Thoracic aorta (tissue), 2 donors: ENCODE data around the gene FSTL4. TPM values are rescaled to one million over a fixed set of nuclear protein-coding genes. Genes with fewer than 3 reads are reported as not detected.

Experiments
- ATAC-seq: fragments of 150-250 bp; one replicate; pipeline ENCODE4 v1.8.0; 2017; ENCODE audit warnings: low read depth; ENCODE audit not compliant: insufficient number of reproducible peaks, low FRiP score
- DNase-seq: peaks from one replicate; pipeline ENCODE4 v3.0.0-alpha.2; 2020; ENCODE audit warnings: low spot score
- H3K27ac ChIP-seq, 2 donors: fragments of 200-600 bp; sonication (generic); 1 replicate in 1 of 2; 2 replicates in 1 of 2; pipeline ENCODE4 v1.5.1; 2016; ENCODE audit warnings: mild to moderate bottlenecking in 2 of 2, moderate library complexity in 2 of 2
- H3K27me3 ChIP-seq: fragments of 200-600 bp; sonication (generic); replicated peaks from 2 replicates; pipeline ENCODE4 v1.6.0; 2016; ENCODE audit warnings: mild to moderate bottlenecking; ENCODE audit not compliant: insufficient read depth
- H3K36me3 ChIP-seq: fragments of 200-600 bp; sonication (generic); one replicate; pipeline ENCODE4 v1.5.1; 2016
- H3K4me1 ChIP-seq, 2 donors: fragments of 200-600 bp; sonication (generic); 1 replicate in 1 of 2; 2 replicates in 1 of 2; pipeline versions ENCODE4 v1.5.1 to v1.6.0; 2016; ENCODE audit warnings: low read depth in 2 of 2, mild to moderate bottlenecking in 1 of 2; ENCODE audit not compliant: control insufficient read depth in 1 of 2
- H3K4me3 ChIP-seq: fragments of 200-600 bp; sonication (generic); 2 replicates; pipeline ENCODE4 v1.5.1; 2016; ENCODE audit warnings: mild to moderate bottlenecking
- H3K9me3 ChIP-seq: fragments of 200-600 bp; sonication (generic); 2 replicates; pipeline ENCODE4 v1.5.1; 2016
- total RNA-seq, 2 donors: library from RNA; depleted of rRNA; stranded (reverse); fragments of >200 nt; gene quantifications; one replicate each; pipeline versions ENCODE4 v1.1.0 to v1.2.3, GENCODE V29; 2016
- TF ChIP-seq, protein P1 (sequence below): fragments of 200-600 bp; sonication (generic); IDR thresholded peaks from one replicate; pipeline ENCODE4 v1.5.1; 2019; ENCODE audit warnings: antibody characterized with exemption

FSTL4 gene
- total RNA-seq, 2 donors from 2014 or later: not detected

DNA sequence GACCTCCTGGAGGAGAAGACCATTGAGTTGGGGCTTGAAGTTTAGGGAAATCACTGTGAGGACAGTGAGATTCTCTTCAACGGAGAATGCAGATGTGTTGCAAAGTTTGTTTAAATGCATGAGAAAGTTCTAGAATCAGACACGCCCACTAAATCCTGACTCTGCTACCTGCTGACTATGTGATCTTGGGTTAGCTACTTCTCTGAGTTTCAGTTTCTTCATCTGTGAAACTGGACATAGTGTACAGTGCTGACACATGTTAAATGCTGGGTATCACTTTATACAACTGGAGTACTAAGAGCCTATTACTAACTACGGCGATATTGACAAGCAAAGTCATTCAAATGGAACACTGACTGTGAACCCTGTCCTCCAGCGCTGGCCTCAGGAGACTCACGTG lies 305.1 kb downstream of the FSTL4 start:
- no peaks in the 10 kb centered on the region for H3K36me3 ChIP-seq
- DNase-seq (no peak), ATAC-seq (no peak)
- no peak overlapping the region for H3K27ac ChIP-seq
- TF ChIP-seq, protein P1, sequence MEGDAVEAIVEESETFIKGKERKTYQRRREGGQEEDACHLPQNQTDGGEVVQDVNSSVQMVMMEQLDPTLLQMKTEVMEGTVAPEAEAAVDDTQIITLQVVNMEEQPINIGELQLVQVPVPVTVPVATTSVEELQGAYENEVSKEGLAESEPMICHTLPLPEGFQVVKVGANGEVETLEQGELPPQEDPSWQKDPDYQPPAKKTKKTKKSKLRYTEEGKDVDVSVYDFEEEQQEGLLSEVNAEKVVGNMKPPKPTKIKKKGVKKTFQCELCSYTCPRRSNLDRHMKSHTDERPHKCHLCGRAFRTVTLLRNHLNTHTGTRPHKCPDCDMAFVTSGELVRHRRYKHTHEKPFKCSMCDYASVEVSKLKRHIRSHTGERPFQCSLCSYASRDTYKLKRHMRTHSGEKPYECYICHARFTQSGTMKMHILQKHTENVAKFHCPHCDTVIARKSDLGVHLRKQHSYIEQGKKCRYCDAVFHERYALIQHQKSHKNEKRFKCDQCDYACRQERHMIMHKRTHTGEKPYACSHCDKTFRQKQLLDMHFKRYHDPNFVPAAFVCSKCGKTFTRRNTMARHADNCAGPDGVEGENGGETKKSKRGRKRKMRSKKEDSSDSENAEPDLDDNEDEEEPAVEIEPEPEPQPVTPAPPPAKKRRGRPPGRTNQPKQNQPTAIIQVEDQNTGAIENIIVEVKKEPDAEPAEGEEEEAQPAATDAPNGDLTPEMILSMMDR: no peak
- H3K4me1 ChIP-seq: no peaks in the 10 kb centered on the region
- no peaks in the 10 kb centered on the region for H3K27me3 ChIP-seq
- no peaks in the 10 kb centered on the region for H3K9me3 ChIP-seq
- no peak overlapping the region for H3K4me3 ChIP-seq

DNA sequence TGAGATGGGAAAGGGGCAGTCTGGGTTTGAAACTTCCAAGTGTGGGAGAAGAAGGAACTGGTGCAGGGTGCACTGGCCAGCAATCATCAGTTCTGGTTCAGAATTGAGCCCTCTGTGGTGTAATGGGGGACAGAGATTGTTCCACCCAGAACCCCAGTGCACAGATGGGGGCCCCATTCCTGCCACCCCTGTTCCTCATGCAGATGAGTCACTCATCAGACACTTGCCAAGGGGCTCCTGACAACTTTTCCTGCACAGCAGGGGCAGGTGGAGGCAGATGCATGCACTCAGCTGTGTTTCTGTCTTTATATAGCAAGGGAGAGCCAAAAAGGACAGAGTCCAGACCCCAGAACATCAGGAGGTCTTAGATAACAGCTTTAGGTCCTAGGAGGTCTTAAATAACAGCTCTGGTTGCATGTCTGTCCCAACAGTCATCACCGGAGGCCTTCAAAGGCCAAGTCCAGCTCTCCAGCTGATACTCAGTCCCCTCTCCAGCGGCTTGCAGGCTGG lies 307.6 kb downstream of the FSTL4 start:
- DNase-seq (no peak), ATAC-seq (no peak)
- TF ChIP-seq, protein P1: no peak
- no peaks in the 10 kb centered on the region for H3K36me3 ChIP-seq
- H3K9me3 ChIP-seq: no peaks in the 10 kb centered on the region
- no peak overlapping the region for H3K27ac ChIP-seq
- H3K27me3 ChIP-seq: no peaks in the 10 kb centered on the region
- no peak overlapping the region for H3K4me3 ChIP-seq
- no peaks in the 10 kb centered on the region for H3K4me1 ChIP-seq

DNA sequence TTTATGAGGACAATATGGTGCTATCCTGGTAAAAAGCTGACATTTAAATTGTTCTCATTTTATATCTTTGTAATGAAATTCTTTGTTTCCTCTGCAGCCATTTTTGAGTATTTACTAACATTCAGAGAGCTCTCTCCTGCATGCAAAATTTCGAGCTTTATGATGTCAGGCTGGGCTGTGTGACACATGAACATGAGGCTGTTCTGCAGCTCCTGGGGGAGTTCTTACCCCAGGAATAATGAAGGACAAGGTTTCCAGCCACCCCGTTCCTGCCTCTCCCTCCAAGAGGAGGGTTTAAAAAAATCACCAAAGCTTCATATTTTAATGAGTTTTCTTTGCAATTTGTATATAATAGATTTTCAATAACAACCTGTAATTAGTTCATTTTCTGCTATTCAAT lies 308.2 kb downstream of the FSTL4 start:
- no peaks in the 10 kb centered on the region for H3K4me1 ChIP-seq
- H3K9me3 ChIP-seq: no peaks in the 10 kb centered on the region
- no peak overlapping the region for H3K27ac ChIP-seq
- H3K27me3 ChIP-seq: no peaks in the 10 kb centered on the region
- ATAC-seq (no peak), DNase-seq (no peak)
- H3K4me3 ChIP-seq: no peak overlapping the region
- H3K36me3 ChIP-seq: no peaks in the 10 kb centered on the region
- TF ChIP-seq, protein P1: no peak

DNA sequence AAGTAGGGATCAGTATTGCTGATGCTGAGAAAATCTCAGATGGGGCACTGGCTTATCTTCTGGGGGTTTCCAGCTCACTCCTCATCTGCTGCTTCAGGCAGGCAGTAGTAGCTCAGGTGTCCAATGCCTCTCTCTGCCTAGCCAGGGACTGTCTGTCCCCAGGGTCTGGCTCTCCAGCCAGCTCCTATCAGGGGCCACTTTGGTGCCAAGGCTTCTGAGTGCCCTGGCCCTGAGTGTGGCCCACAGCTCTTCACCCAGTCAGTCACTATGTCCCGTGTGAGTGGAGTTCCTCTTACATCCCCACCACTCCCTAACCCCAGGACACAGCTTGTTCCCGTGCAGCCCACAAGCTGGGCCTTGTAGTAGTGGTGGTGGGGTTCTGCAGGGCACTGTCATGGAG lies 309.0 kb downstream of the FSTL4 start:
- H3K27ac ChIP-seq: no peak overlapping the region
- H3K27me3 ChIP-seq: no peaks in the 10 kb centered on the region
- H3K9me3 ChIP-seq: no peaks in the 10 kb centered on the region
- DNase-seq (no peak), ATAC-seq (no peak)
- H3K4me1 ChIP-seq: no peaks in the 10 kb centered on the region
- no peaks in the 10 kb centered on the region for H3K36me3 ChIP-seq
- no peak overlapping the region for H3K4me3 ChIP-seq
- TF ChIP-seq, protein P1: no peak

DNA sequence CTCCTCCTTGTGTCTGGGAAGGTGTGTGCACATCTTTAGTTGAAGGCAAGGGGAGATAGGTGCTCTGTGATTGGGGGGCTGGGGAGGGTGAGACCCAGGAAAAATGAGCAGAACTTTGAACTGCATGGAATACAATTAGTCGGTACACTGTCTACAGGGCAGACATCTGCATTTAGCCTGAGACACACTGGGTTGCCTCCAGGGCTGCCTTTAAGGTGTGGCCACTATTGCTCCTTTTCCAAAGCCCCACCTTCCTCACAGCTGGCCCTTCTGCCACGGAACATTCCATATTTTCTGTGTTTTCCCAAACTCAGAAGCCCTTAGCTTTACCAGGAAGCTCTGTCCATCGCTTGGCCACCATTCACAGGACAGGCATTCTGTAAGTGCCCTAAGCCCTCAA lies 312.6 kb downstream of the FSTL4 start:
- H3K27me3 ChIP-seq: no peaks in the 10 kb centered on the region
- TF ChIP-seq, protein P1: no peak
- DNase-seq (no peak), ATAC-seq (no peak)
- no peaks in the 10 kb centered on the region for H3K9me3 ChIP-seq
- no peaks in the 10 kb centered on the region for H3K4me1 ChIP-seq
- no peaks in the 10 kb centered on the region for H3K36me3 ChIP-seq
- no peak overlapping the region for H3K27ac ChIP-seq
- no peak overlapping the region for H3K4me3 ChIP-seq
